Endometrial microvascular endothelial cells (primary cell): ENCODE data around the gene CNTFR. TPM values are rescaled to one million over a fixed set of nuclear protein-coding genes. Genes with fewer than 3 reads are reported as not detected.

Experiments
- in situ Hi-C: cut with HindIII; loops from 2 replicates; pipeline ENCODE4 v1.10.0; 2017; ENCODE audit warnings: low sequenced_read_pairs, low pct_unique_long_range_greater_than_20kb; ENCODE audit errors: inconsistent ontology term
- total RNA-seq: library from RNA; depleted of rRNA; stranded (reverse); fragments of >200 nt; gene quantifications from one replicate; pipeline ENCODE4 v1.2.3, GENCODE V29; 2015; ENCODE audit errors: inconsistent ontology term

CNTFR gene
- total RNA-seq, 1 donor from 2014 or later, result not detected

- in situ Hi-C loops, result no loop called here
Observed at GRCh38 chr9:34558919-34559623, 30.5 kb downstream of the CNTFR start.

- in situ Hi-C loops, result no loop called here
Observed at GRCh38 chr9:34558364-34558763, 31.2 kb downstream of the CNTFR start.

GRCh38 chr9:34557426-34558321 lies 31.9 kb downstream of the CNTFR start:
- in situ Hi-C loops, result no loop called here

GRCh38 chr9:34556949-34557348 lies 32.6 kb downstream of the CNTFR start:
- in situ Hi-C loops, result no loop called here

- in situ Hi-C loops, result no loop called here
Observed at GRCh38 chr9:34555936-34556525, 33.5 kb downstream of the CNTFR start.

GRCh38 chr9:34555500-34555899 lies 34.0 kb downstream of the CNTFR start:
- in situ Hi-C loops, result no loop called here

GRCh38 chr9:34555002-34555348 lies 34.5 kb downstream of the CNTFR start:
- in situ Hi-C loops, result no loop called here

- in situ Hi-C loops, result no loop called here
Observed at GRCh38 chr9:34554211-34555001, 35.1 kb downstream of the CNTFR start.

GRCh38 chr9:34553511-34554021 lies 36.0 kb downstream of the CNTFR start:
- in situ Hi-C loops, result no loop called here

- in situ Hi-C loops, result no loop called here
Observed at GRCh38 chr9:34552986-34553385, 36.5 kb downstream of the CNTFR start.

- in situ Hi-C loops, result no loop called here
Observed at GRCh38 chr9:34552606-34552981, 36.9 kb downstream of the CNTFR start.

- in situ Hi-C loops, result no loop called here
Observed at GRCh38 chr9:34551751-34552605, 37.5 kb downstream of the CNTFR start.

- in situ Hi-C loops, result no loop called here
Observed at GRCh38 chr9:34550681-34551270, 38.7 kb downstream of the CNTFR start.

GRCh38 chr9:34550016-34550680 lies 39.4 kb downstream of the CNTFR start:
- in situ Hi-C loops, result no loop called here

- in situ Hi-C loops, result no loop called here
Observed at GRCh38 chr9:34549407-34549732, 40.2 kb downstream of the CNTFR start.

- in situ Hi-C loops, result no loop called here
Observed at GRCh38 chr9:34547960-34548611, 41.4 kb downstream of the CNTFR start.
